GM21619 (cell line): ENCODE results near the gene LDLRAD4.
"Not testable (repeated sequence)": the region's sequence is repeated elsewhere in the genome, so short reads cannot be mapped to it uniquely, and the experiment has no call there.

Experiments used
- ATAC-seq: cut with Tn5 transposase; IDR thresholded peaks from one replicate; pipeline ENCODE4 v1.9.1; 2021; ENCODE audit not compliant: unreplicated experiment

Gene LDLRAD4

DNA sequence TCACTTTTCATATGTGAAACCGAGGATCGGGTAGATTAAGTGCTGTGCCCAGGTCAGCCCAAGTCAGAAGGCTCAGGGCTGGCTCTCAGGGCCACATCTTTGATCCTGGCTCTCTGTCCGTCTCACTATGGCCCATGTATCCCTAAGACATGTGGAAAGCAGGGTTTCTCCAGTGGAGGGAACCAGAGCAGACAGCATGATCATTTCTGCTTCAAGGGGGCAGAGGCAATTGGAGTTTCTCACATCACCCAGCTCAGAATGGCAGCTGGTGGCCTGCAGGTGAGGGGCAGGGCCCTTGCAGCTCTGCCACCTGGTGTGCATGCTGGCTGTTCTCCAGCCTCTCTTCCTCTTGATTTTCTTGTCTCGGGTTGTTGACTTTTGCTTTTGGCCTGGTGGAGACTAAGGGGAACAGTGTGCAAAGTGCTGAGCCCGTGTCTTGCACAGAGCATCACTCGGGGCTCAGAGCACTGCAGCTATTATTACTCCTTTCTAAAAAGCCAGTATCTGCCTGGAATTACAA, 27.0 kb downstream of the LDLRAD4 start:
- ATAC-seq: no peak

DNA sequence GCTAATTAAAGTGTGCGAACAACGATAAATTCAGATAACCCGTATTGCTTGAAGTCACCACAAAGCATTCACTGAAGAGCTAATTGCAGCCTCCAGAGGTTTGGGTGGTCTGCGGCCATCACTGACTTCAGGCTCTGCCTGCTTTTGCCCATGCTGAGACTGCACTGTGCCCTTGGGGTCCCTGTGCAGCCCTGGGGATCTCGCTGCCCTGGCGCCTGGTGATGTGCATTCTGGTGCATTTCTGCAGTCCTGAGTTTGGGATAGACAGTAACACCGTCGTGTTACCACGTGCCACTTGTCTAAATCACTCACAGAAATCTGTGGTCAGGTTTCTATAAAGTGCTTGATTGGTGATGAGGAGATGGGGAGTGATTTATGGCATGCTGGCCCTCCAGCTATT, 27.6 kb downstream of the LDLRAD4 start:
- no peak for ATAC-seq

DNA sequence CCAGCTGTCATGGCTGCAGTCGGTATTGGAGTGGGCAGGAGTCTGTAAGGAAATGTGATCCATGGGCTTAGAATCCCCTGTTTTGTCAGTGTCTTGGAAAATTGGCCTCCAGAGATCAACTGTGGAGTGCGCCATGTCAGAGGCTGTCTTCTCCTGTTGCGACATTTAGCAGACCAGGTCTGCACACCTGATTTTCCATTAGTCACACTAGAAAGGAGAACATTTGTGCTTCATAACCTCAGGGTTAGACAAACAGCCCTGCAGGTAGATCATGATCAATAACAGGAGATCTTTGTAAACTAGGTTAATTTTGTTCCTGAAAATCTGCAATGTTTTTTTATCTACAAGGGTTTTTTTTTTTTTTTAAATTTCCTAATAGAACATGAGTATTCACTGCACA, 28.0 kb downstream of the LDLRAD4 start:
- ATAC-seq: no peak

- ATAC-seq: no peak
Observed at GRCh38 chr18:13247506-13247905, 28.9 kb downstream of the LDLRAD4 start.

GRCh38 chr18:13252686-13253410, 34.3 kb downstream of the LDLRAD4 start:
- ATAC-seq: no peak

GRCh38 chr18:13253786-13254688, 35.5 kb downstream of the LDLRAD4 start:
- ATAC-seq: no peak

GRCh38 chr18:13254971-13255927, 36.7 kb downstream of the LDLRAD4 start:
- ATAC-seq: no peak

- no peak for ATAC-seq
Observed at GRCh38 chr18:13256444-13257305, 38.1 kb downstream of the LDLRAD4 start.

- ATAC-seq: no peak
Observed at GRCh38 chr18:13257361-13257980, 38.9 kb downstream of the LDLRAD4 start.

GRCh38 chr18:13258921-13259320, 40.4 kb downstream of the LDLRAD4 start:
- no peak for ATAC-seq

GRCh38 chr18:13259701-13260100, 41.1 kb downstream of the LDLRAD4 start:
- no peak for ATAC-seq

GRCh38 chr18:13260197-13260934, 41.8 kb downstream of the LDLRAD4 start:
- no peak for ATAC-seq

- no peak for ATAC-seq
Observed at GRCh38 chr18:13260935-13261640, 42.5 kb downstream of the LDLRAD4 start.

- no peak for ATAC-seq
Observed at GRCh38 chr18:13261661-13262357, 43.2 kb downstream of the LDLRAD4 start.

DNA sequence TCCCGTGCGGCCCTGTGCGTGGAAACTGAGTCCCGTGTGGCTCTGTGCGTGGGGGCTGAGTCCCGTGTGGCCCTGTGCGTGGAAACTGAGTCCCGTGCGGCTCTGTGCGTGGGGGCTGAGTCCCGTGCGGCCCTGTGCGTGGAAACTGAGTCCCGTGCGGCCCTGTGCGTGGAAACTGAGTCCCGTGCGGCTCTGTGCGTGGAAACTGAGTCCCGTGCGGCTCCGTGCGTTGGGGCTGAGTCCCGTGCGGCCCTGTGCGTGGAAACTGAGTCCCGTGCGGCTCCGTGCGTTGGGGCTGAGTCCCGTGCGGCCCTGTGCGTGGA, 43.8 kb downstream of the LDLRAD4 start:
- ATAC-seq: not testable (repeated sequence)

GRCh38 chr18:13262839-13263691, 44.5 kb downstream of the LDLRAD4 start:
- no peak for ATAC-seq
